Mammary epithelial cell (primary cell): Measurements from ENCODE around the gene ACSF3.

Experiments used
- EZH2 ChIP-seq: IDR thresholded peaks from 2 replicates; pipeline ENCODE4 v1.6.1; 2012; ENCODE audit warnings: low read length, inconsistent platforms, borderline replicate concordance
- TF ChIP-seq, protein P1 (sequence below), 2 donors: IDR thresholded peaks in 1 of 2; conservative IDR thresholded peaks in 1 of 2; 2 replicates each; pipeline ENCODE4 v1.5.1; 2011 to 2012; ENCODE audit warnings: inconsistent platforms in 2 of 2, low read length in 2 of 2, mild to moderate bottlenecking in 2 of 2, control low read depth in 1 of 2, low read depth in 1 of 2; ENCODE audit not compliant: insufficient read depth in 1 of 2; ENCODE audit errors: extremely low read depth in 1 of 2

DNA sequence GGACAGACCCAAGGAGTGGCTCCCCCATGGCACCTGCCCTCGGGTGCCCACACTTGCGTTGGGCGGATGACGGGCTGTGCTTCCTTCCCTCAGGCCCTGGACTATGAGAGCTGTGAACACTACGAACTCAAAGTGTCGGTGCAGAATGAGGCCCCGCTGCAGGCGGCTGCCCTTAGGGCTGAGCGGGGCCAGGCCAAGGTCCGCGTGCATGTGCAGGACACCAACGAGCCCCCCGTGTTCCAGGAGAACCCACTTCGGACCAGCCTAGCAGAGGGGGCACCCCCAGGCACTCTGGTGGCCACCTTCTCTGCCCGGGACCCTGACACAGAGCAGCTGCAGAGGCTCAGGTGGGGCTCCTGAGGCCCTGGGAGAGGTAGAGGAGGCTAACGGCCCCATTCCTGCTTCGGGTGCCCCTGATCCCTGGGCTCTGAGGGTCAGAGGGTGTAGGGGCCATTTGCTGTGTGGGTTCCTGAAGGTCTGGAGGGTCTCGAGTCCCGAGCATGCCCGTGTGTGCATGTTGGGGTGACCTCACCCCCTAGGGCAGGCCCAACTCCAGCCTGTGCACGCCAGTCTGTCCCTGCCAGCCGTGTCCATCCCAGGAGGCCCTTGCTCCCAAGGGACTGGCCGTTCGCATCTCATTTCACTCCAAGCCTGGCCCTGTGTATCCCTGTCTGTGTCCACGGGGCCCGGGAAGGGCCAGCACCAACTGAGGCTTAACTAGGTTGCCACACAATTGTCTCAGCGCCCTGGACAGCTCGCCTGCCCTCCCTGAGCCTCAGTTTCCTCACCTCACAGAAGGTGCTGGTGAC is 96.7 kb downstream of the ACSF3 start:
- TF ChIP-seq, protein P1, sequence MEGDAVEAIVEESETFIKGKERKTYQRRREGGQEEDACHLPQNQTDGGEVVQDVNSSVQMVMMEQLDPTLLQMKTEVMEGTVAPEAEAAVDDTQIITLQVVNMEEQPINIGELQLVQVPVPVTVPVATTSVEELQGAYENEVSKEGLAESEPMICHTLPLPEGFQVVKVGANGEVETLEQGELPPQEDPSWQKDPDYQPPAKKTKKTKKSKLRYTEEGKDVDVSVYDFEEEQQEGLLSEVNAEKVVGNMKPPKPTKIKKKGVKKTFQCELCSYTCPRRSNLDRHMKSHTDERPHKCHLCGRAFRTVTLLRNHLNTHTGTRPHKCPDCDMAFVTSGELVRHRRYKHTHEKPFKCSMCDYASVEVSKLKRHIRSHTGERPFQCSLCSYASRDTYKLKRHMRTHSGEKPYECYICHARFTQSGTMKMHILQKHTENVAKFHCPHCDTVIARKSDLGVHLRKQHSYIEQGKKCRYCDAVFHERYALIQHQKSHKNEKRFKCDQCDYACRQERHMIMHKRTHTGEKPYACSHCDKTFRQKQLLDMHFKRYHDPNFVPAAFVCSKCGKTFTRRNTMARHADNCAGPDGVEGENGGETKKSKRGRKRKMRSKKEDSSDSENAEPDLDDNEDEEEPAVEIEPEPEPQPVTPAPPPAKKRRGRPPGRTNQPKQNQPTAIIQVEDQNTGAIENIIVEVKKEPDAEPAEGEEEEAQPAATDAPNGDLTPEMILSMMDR (conservative IDR thresholded peaks at IDR 0.05 in 1 of 2, IDR thresholded peaks at IDR 0.05 in 1 of 2; ENCODE audit: extremely low read depth in 1 of 2, insufficient read depth in 1 of 2, low read depth in 1 of 2, low read length in 2 of 2), result no peak
- TF ChIP-seq EZH2, result no peak
